ENCODE data around the gene DYDC2. TPM values are rescaled to one million over a fixed set of nuclear protein-coding genes. Genes with fewer than 3 reads are reported as not detected.

DYDC2 gene
- polyA plus RNA-seq, 2 of the 4 experiments (the other 2 are of a cell fraction) = 0.04 TPM; not detected in 1

DNA sequence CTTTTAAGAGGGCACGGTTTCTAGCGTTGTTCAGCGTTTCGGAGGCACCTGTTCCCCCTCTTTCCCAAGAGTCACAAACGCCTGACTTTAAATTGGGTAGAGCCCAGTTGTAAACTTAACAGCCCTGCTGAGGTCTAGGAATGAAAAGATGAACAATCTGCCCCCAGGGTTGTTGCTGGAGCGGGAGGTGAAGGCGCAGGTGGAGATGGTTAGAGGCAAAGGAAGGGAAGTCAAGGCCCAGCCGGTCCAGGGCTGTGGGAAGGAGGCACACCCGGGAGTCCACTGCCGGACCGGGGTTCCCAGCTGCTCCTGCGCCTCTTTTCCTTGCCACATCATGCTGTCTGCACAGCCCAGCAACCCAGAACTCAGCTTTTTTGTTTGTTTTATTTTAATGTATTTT is 52.5 kb downstream of the DYDC2 start:
- CTCF ChIA-PET = interaction anchor here (1.3 to 3.7 kb wide), 4 partner anchors 11 to 96 kb away, joined by 4 to 30 read pairs (median 6); no protein-coding TSS in a partner anchor
- no peak for ATAC-seq

DNA sequence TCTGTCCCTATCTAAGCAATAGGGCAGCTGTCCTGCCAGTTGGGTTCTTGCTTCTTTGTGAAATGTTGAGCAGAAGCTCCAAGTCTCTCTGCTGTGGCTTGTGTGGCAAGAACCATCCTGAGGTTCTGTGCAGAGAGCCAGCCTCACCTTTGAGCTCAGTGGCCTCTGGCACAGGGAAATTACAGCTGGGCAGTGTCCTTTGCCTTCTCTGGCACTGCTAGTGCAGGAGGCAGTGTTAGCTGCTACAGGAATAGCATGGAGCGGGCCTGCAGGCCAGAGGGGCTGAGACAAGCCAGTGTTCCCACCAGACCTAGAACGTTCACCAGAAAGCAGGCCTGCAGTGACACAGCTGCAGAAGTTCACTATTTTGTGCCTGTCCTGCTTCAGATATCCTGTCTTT is 53.5 kb downstream of the DYDC2 start:
- FAIRE-seq = no peak
- no peak overlapping the region for H3K27ac ChIP-seq
- ATAC-seq = no peak
- ChIA-PET POLR2A (interaction anchor here (1.1 kb wide), 1 partner anchor 19 kb away, joined by 3 read pairs; no protein-coding TSS in a partner anchor), CTCF (interaction anchor here (0.8 to 3.7 kb wide), 7 partner anchors 10 to 187 kb away, joined by 3 to 30 read pairs (median 5); no protein-coding TSS in a partner anchor)
- H3K9me3 ChIP-seq = no peaks in the 10 kb centered on the region
- DNase-seq (ENCODE audit: low read depth in 1 of 2, low spot score in 1 of 2) = no peak
- no peak overlapping the region for H3K4me3 ChIP-seq
- H3K4me2 ChIP-seq = no peak overlapping the region
- 64% methylated on average over 2 of the region's 2 CpGs for WGBS (ENCODE audit: missing lambda C conversion rate)
- peaks cover 31% of the 10 kb centered on the region for H3K4me1 ChIP-seq
- TF ChIP-seq NFE2L2 (conservative IDR thresholded peaks at IDR 0.05; ENCODE audit: low read length) (no peak), HDAC2 (IDR thresholded peaks at IDR 0.05) (no peak), JUNB (IDR thresholded peaks at IDR 0.05) (no peak), MAZ (IDR thresholded peaks at IDR 0.05; ENCODE audit: borderline replicate concordance, low read depth, low read length) (no peak), MAFK (IDR thresholded peaks at IDR 0.05; ENCODE audit: partially characterized antibody) (no peak), FOXS1 (CRISPR knock-in tag; IDR thresholded peaks at IDR 0.05) (no peak), EHF (CRISPR knock-in tag; IDR thresholded peaks at IDR 0.05) (no peak), FOSL2 (IDR thresholded peaks at IDR 0.05) (no peak), FOSL2 (CRISPR knock-in tag; IDR thresholded peaks at IDR 0.05) (no peak), MYC (IDR thresholded peaks at IDR 0.05; ENCODE audit: borderline replicate concordance, low read length) (no peak), POLR2A (IDR thresholded peaks at IDR 0.05; ENCODE audit: low read length) (no peak)
- TF ChIP-seq, protein P1, sequence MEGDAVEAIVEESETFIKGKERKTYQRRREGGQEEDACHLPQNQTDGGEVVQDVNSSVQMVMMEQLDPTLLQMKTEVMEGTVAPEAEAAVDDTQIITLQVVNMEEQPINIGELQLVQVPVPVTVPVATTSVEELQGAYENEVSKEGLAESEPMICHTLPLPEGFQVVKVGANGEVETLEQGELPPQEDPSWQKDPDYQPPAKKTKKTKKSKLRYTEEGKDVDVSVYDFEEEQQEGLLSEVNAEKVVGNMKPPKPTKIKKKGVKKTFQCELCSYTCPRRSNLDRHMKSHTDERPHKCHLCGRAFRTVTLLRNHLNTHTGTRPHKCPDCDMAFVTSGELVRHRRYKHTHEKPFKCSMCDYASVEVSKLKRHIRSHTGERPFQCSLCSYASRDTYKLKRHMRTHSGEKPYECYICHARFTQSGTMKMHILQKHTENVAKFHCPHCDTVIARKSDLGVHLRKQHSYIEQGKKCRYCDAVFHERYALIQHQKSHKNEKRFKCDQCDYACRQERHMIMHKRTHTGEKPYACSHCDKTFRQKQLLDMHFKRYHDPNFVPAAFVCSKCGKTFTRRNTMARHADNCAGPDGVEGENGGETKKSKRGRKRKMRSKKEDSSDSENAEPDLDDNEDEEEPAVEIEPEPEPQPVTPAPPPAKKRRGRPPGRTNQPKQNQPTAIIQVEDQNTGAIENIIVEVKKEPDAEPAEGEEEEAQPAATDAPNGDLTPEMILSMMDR (IDR thresholded peaks at IDR 0.05) = no peak
- TF ChIP-seq, protein P2, sequence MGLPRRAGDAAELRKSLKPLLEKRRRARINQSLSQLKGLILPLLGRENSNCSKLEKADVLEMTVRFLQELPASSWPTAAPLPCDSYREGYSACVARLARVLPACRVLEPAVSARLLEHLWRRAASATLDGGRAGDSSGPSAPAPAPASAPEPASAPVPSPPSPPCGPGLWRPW (IDR thresholded peaks at IDR 0.05) = no peak

More for the DNA sequence above, 52.5 kb downstream of the DYDC2 start:
- peak in 1 of 2 experiments; percentile 8 for DNase-seq (ENCODE audit: low read depth in 1 of 2, low spot score in 1 of 2)
- 50% methylated on average over 12 of the region's 12 CpGs for WGBS (ENCODE audit: missing lambda C conversion rate)
- Histone ChIP-seq H3K4me3 (peak overlapping the region; percentile 73), H3K27ac (peak overlapping the region; percentile 83 to 90), H3K4me2 (peak overlapping the region; percentile 76), H3K9me3 (no peaks in the 10 kb centered on the region), H3K4me1 (peaks cover 31% of the 10 kb centered on the region)
- POLR2A ChIA-PET = no interaction called here
- TF ChIP-seq, protein P3, sequence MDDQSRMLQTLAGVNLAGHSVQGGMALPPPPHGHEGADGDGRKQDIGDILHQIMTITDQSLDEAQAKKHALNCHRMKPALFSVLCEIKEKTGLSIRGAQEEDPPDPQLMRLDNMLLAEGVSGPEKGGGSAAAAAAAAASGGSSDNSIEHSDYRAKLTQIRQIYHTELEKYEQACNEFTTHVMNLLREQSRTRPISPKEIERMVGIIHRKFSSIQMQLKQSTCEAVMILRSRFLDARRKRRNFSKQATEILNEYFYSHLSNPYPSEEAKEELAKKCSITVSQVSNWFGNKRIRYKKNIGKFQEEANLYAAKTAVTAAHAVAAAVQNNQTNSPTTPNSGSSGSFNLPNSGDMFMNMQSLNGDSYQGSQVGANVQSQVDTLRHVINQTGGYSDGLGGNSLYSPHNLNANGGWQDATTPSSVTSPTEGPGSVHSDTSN (IDR thresholded peaks at IDR 0.05) = no peak
- TF ChIP-seq, protein P4, sequence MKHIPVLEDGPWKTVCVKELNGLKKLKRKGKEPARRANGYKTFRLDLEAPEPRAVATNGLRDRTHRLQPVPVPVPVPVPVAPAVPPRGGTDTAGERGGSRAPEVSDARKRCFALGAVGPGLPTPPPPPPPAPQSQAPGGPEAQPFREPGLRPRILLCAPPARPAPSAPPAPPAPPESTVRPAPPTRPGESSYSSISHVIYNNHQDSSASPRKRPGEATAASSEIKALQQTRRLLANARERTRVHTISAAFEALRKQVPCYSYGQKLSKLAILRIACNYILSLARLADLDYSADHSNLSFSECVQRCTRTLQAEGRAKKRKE (CRISPR knock-in tag; IDR thresholded peaks at IDR 0.05; ENCODE audit: low read depth) = no peak
- TF ChIP-seq, protein P5, sequence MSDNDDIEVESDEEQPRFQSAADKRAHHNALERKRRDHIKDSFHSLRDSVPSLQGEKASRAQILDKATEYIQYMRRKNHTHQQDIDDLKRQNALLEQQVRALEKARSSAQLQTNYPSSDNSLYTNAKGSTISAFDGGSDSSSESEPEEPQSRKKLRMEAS (IDR thresholded peaks at IDR 0.05) = no peak
- TF ChIP-seq MAFK (IDR thresholded peaks at IDR 0.05; ENCODE audit: partially characterized antibody) = no peak
- TF ChIP-seq, protein P6, sequence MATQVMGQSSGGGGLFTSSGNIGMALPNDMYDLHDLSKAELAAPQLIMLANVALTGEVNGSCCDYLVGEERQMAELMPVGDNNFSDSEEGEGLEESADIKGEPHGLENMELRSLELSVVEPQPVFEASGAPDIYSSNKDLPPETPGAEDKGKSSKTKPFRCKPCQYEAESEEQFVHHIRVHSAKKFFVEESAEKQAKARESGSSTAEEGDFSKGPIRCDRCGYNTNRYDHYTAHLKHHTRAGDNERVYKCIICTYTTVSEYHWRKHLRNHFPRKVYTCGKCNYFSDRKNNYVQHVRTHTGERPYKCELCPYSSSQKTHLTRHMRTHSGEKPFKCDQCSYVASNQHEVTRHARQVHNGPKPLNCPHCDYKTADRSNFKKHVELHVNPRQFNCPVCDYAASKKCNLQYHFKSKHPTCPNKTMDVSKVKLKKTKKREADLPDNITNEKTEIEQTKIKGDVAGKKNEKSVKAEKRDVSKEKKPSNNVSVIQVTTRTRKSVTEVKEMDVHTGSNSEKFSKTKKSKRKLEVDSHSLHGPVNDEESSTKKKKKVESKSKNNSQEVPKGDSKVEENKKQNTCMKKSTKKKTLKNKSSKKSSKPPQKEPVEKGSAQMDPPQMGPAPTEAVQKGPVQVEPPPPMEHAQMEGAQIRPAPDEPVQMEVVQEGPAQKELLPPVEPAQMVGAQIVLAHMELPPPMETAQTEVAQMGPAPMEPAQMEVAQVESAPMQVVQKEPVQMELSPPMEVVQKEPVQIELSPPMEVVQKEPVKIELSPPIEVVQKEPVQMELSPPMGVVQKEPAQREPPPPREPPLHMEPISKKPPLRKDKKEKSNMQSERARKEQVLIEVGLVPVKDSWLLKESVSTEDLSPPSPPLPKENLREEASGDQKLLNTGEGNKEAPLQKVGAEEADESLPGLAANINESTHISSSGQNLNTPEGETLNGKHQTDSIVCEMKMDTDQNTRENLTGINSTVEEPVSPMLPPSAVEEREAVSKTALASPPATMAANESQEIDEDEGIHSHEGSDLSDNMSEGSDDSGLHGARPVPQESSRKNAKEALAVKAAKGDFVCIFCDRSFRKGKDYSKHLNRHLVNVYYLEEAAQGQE (IDR thresholded peaks at IDR 0.05) = no peak
- TF ChIP-seq ZNF302 (CRISPR knock-in tag; IDR thresholded peaks at IDR 0.05) = no peak
- TF ChIP-seq, protein P7, sequence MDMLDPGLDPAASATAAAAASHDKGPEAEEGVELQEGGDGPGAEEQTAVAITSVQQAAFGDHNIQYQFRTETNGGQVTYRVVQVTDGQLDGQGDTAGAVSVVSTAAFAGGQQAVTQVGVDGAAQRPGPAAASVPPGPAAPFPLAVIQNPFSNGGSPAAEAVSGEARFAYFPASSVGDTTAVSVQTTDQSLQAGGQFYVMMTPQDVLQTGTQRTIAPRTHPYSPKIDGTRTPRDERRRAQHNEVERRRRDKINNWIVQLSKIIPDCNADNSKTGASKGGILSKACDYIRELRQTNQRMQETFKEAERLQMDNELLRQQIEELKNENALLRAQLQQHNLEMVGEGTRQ (IDR thresholded peaks at IDR 0.05) = no peak
- no peak for TF ChIP-seq JUNB (IDR thresholded peaks at IDR 0.05)
- TF ChIP-seq EHMT2 (IDR thresholded peaks at IDR 0.05; ENCODE audit: low read depth) = no peak
- no peak for TF ChIP-seq NFE2L2 (conservative IDR thresholded peaks at IDR 0.05; ENCODE audit: low read length)
- TF ChIP-seq CHD4 (IDR thresholded peaks at IDR 0.05; ENCODE audit: borderline replicate concordance) = no peak
- no peak for FAIRE-seq

All from A549 (cell line).